HepG2 (cell line): Measurements from ENCODE around the gene PTCD3.

Experiments
- FOXM1 ChIP-seq: sonication (generic); formaldehyde crosslinking; IDR thresholded peaks from 2 replicates; pipeline ENCODE4 v1.5.0; 2020; ENCODE audit warnings: missing genetic modification reagents
- HDAC6 ChIP-seq: fragments of 200-600 bp; sonication (generic); IDR thresholded peaks from 2 replicates; pipeline ENCODE4 v1.7.0; 2017; ENCODE audit warnings: mild to moderate bottlenecking, antibody characterized with exemption, low read length, low read depth
- JUND ChIP-seq: sonication (generic); formaldehyde crosslinking; IDR thresholded peaks from 2 replicates; pipeline ENCODE4 v1.8.0; 2022; ENCODE audit warnings: mild to moderate bottlenecking, missing genetic modification reagents
- KDM1A ChIP-seq: IDR thresholded peaks from 2 replicates; pipeline ENCODE4 v1.6.1; 2016; ENCODE audit warnings: missing compliant biosample characterization
- NFYB ChIP-seq: sonication (generic); formaldehyde crosslinking; IDR thresholded peaks from 2 replicates; pipeline ENCODE4 v1.4.0; 2020; ENCODE audit warnings: missing genetic modification reagents
- ZBTB33 ChIP-seq: sonication (generic); formaldehyde crosslinking; IDR thresholded peaks from 2 replicates; pipeline ENCODE4 v1.4.0; 2020; ENCODE audit warnings: missing genetic modification reagents

DNA sequence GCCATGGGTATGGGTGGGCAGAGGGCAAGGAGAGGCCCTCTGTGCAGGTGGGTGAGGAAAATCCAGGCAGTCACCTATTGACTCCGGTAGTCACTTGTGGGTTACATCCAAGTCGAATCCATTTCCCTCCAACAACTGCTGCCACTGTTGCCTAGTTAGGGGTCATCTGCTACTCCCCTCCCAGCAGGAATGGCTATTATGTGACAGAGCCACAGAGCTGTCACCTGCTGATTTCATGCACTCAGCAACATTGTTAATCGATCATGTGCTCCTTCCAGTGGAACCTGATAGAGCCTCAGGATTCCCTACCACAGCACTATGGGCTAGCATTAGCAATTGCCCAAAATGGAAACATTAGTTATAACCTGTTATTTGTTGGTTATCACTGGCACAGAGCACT, 31.8 kb upstream of the PTCD3 start:
- no peak for TF ChIP-seq ZBTB33 (CRISPR knock-in tag)
- TF ChIP-seq FOXM1 (CRISPR knock-in tag): no peak
- no peak for TF ChIP-seq NFYB (CRISPR knock-in tag)
- TF ChIP-seq KDM1A (CRISPR knock-in tag): no peak
- TF ChIP-seq JUND (CRISPR knock-in tag): no peak
- no peak for TF ChIP-seq HDAC6
